Skin of body (tissue), 2 donors: Measurements from ENCODE around the gene SSX4B. TPM values are rescaled to one million over a fixed set of nuclear protein-coding genes. Genes with fewer than 3 reads are reported as not detected.
"Not testable (repeated sequence)": the region's sequence is repeated elsewhere in the genome, so short reads cannot be mapped to it uniquely, and the experiment has no call there.

Source experiments
- DNase-seq: peaks from one replicate; lab custom pipeline; 2025; lab: John Stamatoyannopoulos, UW
- total RNA-seq: library from RNA; depleted of rRNA; stranded (reverse); fragments of >200 nt; gene quantifications from one replicate; pipeline ENCODE4 v1.2.3, GENCODE V29; 2014

SSX4B gene
- not detected for total RNA-seq

- not testable (repeated sequence) for DNase-seq
These were observed at the start of gene SSX4B for GRCh38 chrX:48411860-48412259. Gene SSX4B (minus strand): TSS chrX:48411960. CDS start chrX:48411372, 588 bp downstream.

- DNase-seq, result no peak
These were observed 48.8 kb upstream of the SSX4B start for GRCh38 chrX:48460606-48461005.

- DNase-seq, result no peak
These were observed 48.3 kb upstream of the SSX4B start for GRCh38 chrX:48460031-48460430.

- no peak for DNase-seq
These were observed 47.7 kb upstream of the SSX4B start for GRCh38 chrX:48459483-48459882.

- no peak for DNase-seq
These were observed 47.0 kb upstream of the SSX4B start for GRCh38 chrX:48458711-48459110.

- no peak for DNase-seq
These were observed 45.0 kb upstream of the SSX4B start for GRCh38 chrX:48456628-48457331.

GRCh38 chrX:48451708-48452107, 39.9 kb upstream of the SSX4B start:
- DNase-seq, result no peak

GRCh38 chrX:48450076-48450475, 38.3 kb upstream of the SSX4B start:
- DNase-seq, result no peak

- not testable (repeated sequence) for DNase-seq
These were observed 35.4 kb upstream of the SSX4B start for GRCh38 chrX:48447201-48447600.

GRCh38 chrX:48433713-48434112, 22.0 kb upstream of the SSX4B start:
- not testable (repeated sequence) for DNase-seq

- not testable (repeated sequence) for DNase-seq
These were observed 18.4 kb upstream of the SSX4B start for GRCh38 chrX:48430166-48430565.

- not testable (repeated sequence) for DNase-seq
These were observed 17.8 kb upstream of the SSX4B start for GRCh38 chrX:48429606-48430005.

- DNase-seq, result not testable (repeated sequence)
These were observed 15.4 kb upstream of the SSX4B start for GRCh38 chrX:48427027-48427716.

- DNase-seq, result not testable (repeated sequence)
These were observed 13.9 kb downstream of the SSX4B start for GRCh38 chrX:48397825-48398224.

- DNase-seq, result not testable (repeated sequence)
These were observed 14.8 kb downstream of the SSX4B start for GRCh38 chrX:48396931-48397330.

GRCh38 chrX:48383239-48383638, 28.5 kb downstream of the SSX4B start, which contains the start of gene SSX4:
Gene SSX4 (plus strand): TSS chrX:48383539. CDS start chrX:48384054, 515 bp downstream.
- DNase-seq, result not testable (repeated sequence)

GRCh38 chrX:48370408-48370807, 41.4 kb downstream of the SSX4B start:
- DNase-seq, result not testable (repeated sequence)

- not testable (repeated sequence) for DNase-seq
These were observed 43.9 kb downstream of the SSX4B start for GRCh38 chrX:48367717-48368408.

- not testable (repeated sequence) for DNase-seq
These were observed 52.5 kb downstream of the SSX4B start for GRCh38 chrX:48359281-48359680.

- DNase-seq, result no peak
These were observed 54.1 kb downstream of the SSX4B start for GRCh38 chrX:48357681-48358080.

GRCh38 chrX:48356315-48357094, 55.3 kb downstream of the SSX4B start, which contains the start of gene SSX3:
Gene SSX3 (minus strand): TSS chrX:48356703. CDS start chrX:48355249, 1,454 bp downstream.
- not testable (repeated sequence) for DNase-seq
